ENCODE data around the gene SRGAP3.

SRGAP3 gene

GRCh38 chr3:9021271-9022009 is 228.0 kb downstream of the SRGAP3 start:
- DNase-seq (ENCODE audit: low read depth): no peak

GRCh38 chr3:9020426-9020825 is 229.0 kb downstream of the SRGAP3 start:
- no peak for TF ChIP-seq CTCF (IDR thresholded peaks at IDR 0.05; ENCODE audit: control insufficient read depth, insufficient read depth, low read depth, low read length, missing control alignments)
- no peak overlapping the region for H3K4me3 ChIP-seq (ENCODE audit: control insufficient read depth, low read depth, low read length)
- peak; percentile 62 for DNase-seq (ENCODE audit: low read depth)

More at GRCh38 chr3:9021271-9022009, 228.0 kb downstream of the SRGAP3 start:
- TF ChIP-seq CTCF (IDR thresholded peaks at IDR 0.05; ENCODE audit: control insufficient read depth, insufficient read depth, low read depth, low read length, missing control alignments): no peak
- no peak overlapping the region for H3K4me3 ChIP-seq (ENCODE audit: control insufficient read depth, low read depth, low read length)

GRCh38 chr3:9019259-9019961 is 230.0 kb downstream of the SRGAP3 start:
- TF ChIP-seq CTCF (IDR thresholded peaks at IDR 0.05; ENCODE audit: control insufficient read depth, insufficient read depth, low read depth, low read length, missing control alignments): no peak
- no peak for DNase-seq (ENCODE audit: low read depth)
- H3K4me3 ChIP-seq (ENCODE audit: control insufficient read depth, low read depth, low read length): no peak overlapping the region

- H3K4me3 ChIP-seq (ENCODE audit: control insufficient read depth, low read depth, low read length): no peak overlapping the region
- no peak for TF ChIP-seq CTCF (IDR thresholded peaks at IDR 0.05; ENCODE audit: control insufficient read depth, insufficient read depth, low read depth, low read length, missing control alignments)
- no peak for DNase-seq (ENCODE audit: low read depth)
Measured at GRCh38 chr3:9015250-9015649, 234.2 kb downstream of the SRGAP3 start.

- no peak overlapping the region for H3K4me3 ChIP-seq (ENCODE audit: control insufficient read depth, low read depth, low read length)
- no peak for DNase-seq (ENCODE audit: low read depth)
- peak; percentile 44 for TF ChIP-seq CTCF (IDR thresholded peaks at IDR 0.05; ENCODE audit: control insufficient read depth, insufficient read depth, low read depth, low read length, missing control alignments)
Measured at GRCh38 chr3:9013782-9014563, 235.5 kb downstream of the SRGAP3 start.

GRCh38 chr3:9012521-9012920 is 236.9 kb downstream of the SRGAP3 start:
- H3K4me3 ChIP-seq (ENCODE audit: control insufficient read depth, low read depth, low read length): no peak overlapping the region
- TF ChIP-seq CTCF (IDR thresholded peaks at IDR 0.05; ENCODE audit: control insufficient read depth, insufficient read depth, low read depth, low read length, missing control alignments): no peak
- no peak for DNase-seq (ENCODE audit: low read depth)
